Heart left ventricle (tissue), 16 donors: ENCODE measurements around the gene RPS29. TPM values are rescaled to one million over a fixed set of nuclear protein-coding genes. Genes with fewer than 3 reads are reported as not detected.

Experiments
- ATAC-seq, 4 donors: fragments of 200-7000 bp; cut with Tn5 transposase; one replicate each; pipeline ENCODE4 v1.9.1; 2020 to 2022; ENCODE audit warnings: moderate library complexity in 4 of 4, mild to moderate bottlenecking in 3 of 4, moderate number of reproducible peaks in 1 of 4
- DNase-seq, 5 donors: peaks; one replicate each; pipeline ENCODE4 v3.0.0-alpha.2; 2020
- H3K27ac ChIP-seq, 12 donors: fragments of 200-600 bp; sonication (generic) in 4 of 12; one replicate each; pipeline versions ENCODE4 v1.5.0 to v1.8.0; 2016 to 2022; ENCODE audit warnings: mild to moderate bottlenecking in 2 of 12
- H3K27me3 ChIP-seq, 9 donors: fragments of 200-600 bp; sonication (generic) in 2 of 9; one replicate each; pipeline versions ENCODE4 v1.5.1 to v1.8.0; 2016 to 2022; ENCODE audit warnings: mild to moderate bottlenecking in 3 of 9
- H3K36me3 ChIP-seq, 9 donors: fragments of 200-600 bp; sonication (generic) in 2 of 9; one replicate each; pipeline versions ENCODE4 v1.5.0 to v1.8.0; 2018 to 2022; ENCODE audit warnings: mild to moderate bottlenecking in 2 of 9
- H3K4me1 ChIP-seq, 12 donors: fragments of 200-600 bp; sonication (generic) in 4 of 12; one replicate each; pipeline versions ENCODE4 v1.5.0 to v1.8.0; 2016 to 2022; ENCODE audit warnings: mild to moderate bottlenecking in 3 of 12
- H3K4me3 ChIP-seq, 12 donors: fragments of 200-600 bp; sonication (generic) in 4 of 12; one replicate each; pipeline versions ENCODE4 v1.5.0 to v1.8.0; 2017 to 2022; ENCODE audit warnings: mild to moderate bottlenecking in 9 of 12, moderate library complexity in 4 of 12
- H3K9me3 ChIP-seq, 12 donors: fragments of 200-600 bp; sonication (generic) in 4 of 12; one replicate each; pipeline versions ENCODE4 v1.5.0 to v1.8.0; 2016 to 2022; ENCODE audit warnings: mild to moderate bottlenecking in 1 of 12
- CTCF ChIP-seq, 12 donors: fragments of 200-600 bp; sonication (generic) in 4 of 12; IDR thresholded peaks; one replicate each; pipeline versions ENCODE4 v1.5.0 to v1.8.0; 2018 to 2022; ENCODE audit warnings: antibody characterized with exemption in 12 of 12, mild to moderate bottlenecking in 5 of 12
- POLR2A ChIP-seq, 2 donors: fragments of 450-650 bp; IDR thresholded peaks; one replicate each; pipeline ENCODE4 v1.6.1; 2017; ENCODE audit warnings: antibody characterized with exemption in 2 of 2, mild to moderate bottlenecking in 2 of 2, moderate library complexity in 2 of 2
- WGBS, 4 donors: extraction: QIAGEN DNeasy Blood & Tissue Kit in 2 of 4; methylation state at CpG; one replicate each; pipeline versions ENCODE4 v1.1.5 to v1.1.7; 2013 to 2018; 5-methylcytosine and 5-hydroxymethylcytosine counted together
- intact Hi-C, 10 donors: fragments of 100-400 bp; cut with DNase I; formaldehyde crosslinking; loops; one replicate each; pipeline versions ENCODE4 v1.11.1 to v1.14.2; 2022
- polyA plus RNA-seq, 2 donors: library from polyadenylated mRNA; stranded (reverse); fragments of 200-250 nt; gene quantifications; one replicate each; pipeline ENCODE4 v1.2.3, GENCODE V29; 2013
- total RNA-seq, 9 donors: library from RNA; depleted of rRNA in 2 of 9; stranded (reverse); fragments of >200 nt in 2 of 9; fragmentation: NEBNext Ultra II Directional in 3 of 9; extraction: Animal tissue kit (Norgen Biotek cat#: 25700) in 3 of 9; gene quantifications; one replicate each; pipeline versions ENCODE4 v1.1.0 to v1.2.4, GENCODE V29; 2016 to 2023
- donor health status: ischemic (EF 13 %, LVEDD 7.1; RV severe dilation, severe dysfunction).
- donor health status: healthy with polysubstance abuse.
- donor health status: DM: no; HTN: yes; CAD: no.
- donor health status: DM: no; HTN: no; CAD: no.
- donor health status: ischemic (EF 25% LVEDD 6.9; RV normal size, moderate dysfunction).
- donor health status: ischemic (EF 25% LVEDD 5.7; RV mildly dilated, moderate dysfunction).
- donor health status: healthy.
- donor health status: DM: yes; HTN: yes; CAD: no.
- donor health status: ischemic (EF 35%, LVEDD 5.7; RV mildly dilated, moderate dysfunction).
- donor health status: nonischemic (EF 11% LVEDD 7.7; RV severe dilation, severe dysfunction).
- donor health status: DM: yes; HTN: yes; CAD: no.
- donor health status: PGD.
- donor health status: ischemic (EF 29% LVEDD 5.4; RV normal size, mild dysfunction).
- donor health status: nonischemic (EF 23%, LVEDD 6.1; RV moderate dilation, normal function).

The RPS29 gene
- total and polyA plus RNA-seq, 11 donors: 507 to 4,598 (median 922) TPM

GRCh38 chr14:49551569-49551968 lies 34.6 kb downstream of the RPS29 start:
- intact Hi-C loops: no loop called here
- no peaks in the 10 kb centered on the region for H3K9me3 ChIP-seq
- no peak for TF ChIP-seq POLR2A (IDR thresholded peaks at IDR 0.05)
- DNase-seq (no peak), ATAC-seq (no peak)
- no peaks in the 10 kb centered on the region for H3K36me3 ChIP-seq
- H3K27ac ChIP-seq: no peak overlapping the region
- no peaks in the 10 kb centered on the region for H3K27me3 ChIP-seq
- 73 to 89% (median 84%) methylated on average over 2 of the region's 2 CpGs for WGBS, 4 donors
- no peaks in the 10 kb centered on the region for H3K4me1 ChIP-seq
- no peak overlapping the region for H3K4me3 ChIP-seq

DNA sequence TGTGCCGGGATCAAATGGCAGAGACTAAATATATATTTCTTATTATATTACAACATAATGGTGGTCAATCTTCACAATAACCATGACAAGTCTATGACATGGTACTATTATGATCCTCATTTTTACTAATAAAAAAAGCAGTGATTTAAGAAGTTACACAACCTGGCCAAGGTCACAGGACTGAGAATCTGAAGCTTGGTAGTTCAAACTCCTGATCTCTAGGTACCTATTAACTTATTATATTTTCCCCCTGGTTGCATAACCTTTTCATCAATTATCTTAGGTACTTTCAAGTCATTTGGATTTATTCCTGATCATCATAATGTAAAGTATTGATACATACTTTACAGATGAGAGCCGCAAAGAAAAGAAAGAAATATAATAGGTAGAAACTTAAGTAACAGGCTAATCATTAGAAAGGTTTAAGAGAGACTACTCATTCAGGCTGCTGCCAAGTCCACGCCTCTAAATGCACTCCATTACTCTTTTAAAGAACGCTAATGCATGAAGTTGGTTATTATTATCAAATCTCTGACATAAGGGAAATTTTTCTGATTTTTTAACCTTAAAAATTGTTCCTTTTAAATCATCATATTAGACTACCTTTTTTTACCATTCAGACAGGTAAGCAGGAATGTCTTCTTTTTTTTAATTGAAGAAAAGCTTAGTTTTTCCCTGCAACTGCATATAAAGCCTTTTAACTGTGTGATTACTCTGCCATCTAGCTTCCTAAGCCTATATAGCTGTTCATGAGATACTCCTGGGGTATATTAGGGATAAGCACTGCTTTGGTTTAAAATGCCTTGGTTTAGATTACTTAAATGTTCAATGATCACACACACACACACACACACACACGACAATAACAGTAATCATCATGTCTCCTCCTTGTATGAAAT lies 35.6 kb downstream of the RPS29 start:
- Histone ChIP-seq H3K36me3 (no peaks in the 10 kb centered on the region), H3K27me3 (no peaks in the 10 kb centered on the region), H3K4me3 (no peak overlapping the region), H3K27ac (no peak overlapping the region), H3K9me3 (no peaks in the 10 kb centered on the region), H3K4me1 (no peaks in the 10 kb centered on the region)
- intact Hi-C loops: no loop called here
- ATAC-seq (no peak), DNase-seq (no peak)
- TF ChIP-seq CTCF (IDR thresholded peaks at IDR 0.05): peak in 6 of 12 donors; percentile 10 to 21 (median 16)
- no peak for TF ChIP-seq POLR2A (IDR thresholded peaks at IDR 0.05)
- 74 to 81% (median 75%) methylated on average over 5 of the region's 5 CpGs for WGBS, 4 donors

DNA sequence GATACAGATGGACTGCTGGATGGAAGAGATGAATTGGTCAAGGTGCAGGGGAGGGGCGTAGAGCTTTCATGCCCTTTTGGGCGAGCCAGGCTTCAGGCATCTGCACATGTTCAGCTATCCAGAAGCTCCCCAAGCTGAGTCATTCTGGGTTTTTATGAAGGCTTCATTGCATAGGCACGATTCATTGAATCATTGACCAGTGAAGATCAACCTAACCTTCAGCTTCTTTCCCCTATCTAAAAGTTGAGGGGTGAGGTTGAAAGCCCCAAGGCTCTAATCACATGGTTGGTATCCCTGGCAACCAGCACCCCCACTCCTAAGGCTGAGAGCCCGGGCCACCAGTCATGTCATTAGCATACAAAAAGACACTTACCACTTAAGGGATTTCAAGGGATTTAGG lies 36.3 kb downstream of the RPS29 start:
- no peak for TF ChIP-seq CTCF (IDR thresholded peaks at IDR 0.05)
- TF ChIP-seq POLR2A (IDR thresholded peaks at IDR 0.05): no peak
- H3K4me1 ChIP-seq: no peaks in the 10 kb centered on the region
- ATAC-seq: no peak
- H3K36me3 ChIP-seq: no peaks in the 10 kb centered on the region
- 71 to 74% (median 72%) methylated on average over 4 of the region's 4 CpGs for WGBS, 4 donors
- H3K9me3 ChIP-seq: no peaks in the 10 kb centered on the region
- DNase-seq: no peak
- H3K27ac ChIP-seq: no peak overlapping the region
- intact Hi-C loops: no loop called here
- no peak overlapping the region for H3K4me3 ChIP-seq
- H3K27me3 ChIP-seq: no peaks in the 10 kb centered on the region

- H3K4me1 ChIP-seq: no peaks in the 10 kb centered on the region
Measured at GRCh38 chr14:49549446-49549845, 36.7 kb downstream of the RPS29 start.

More at GRCh38 chr14:49549446-49549845, 36.7 kb downstream of the RPS29 start:
- Histone ChIP-seq H3K36me3 (no peaks in the 10 kb centered on the region), H3K9me3 (no peaks in the 10 kb centered on the region), H3K4me3 (no peak overlapping the region), H3K27me3 (no peaks in the 10 kb centered on the region), H3K27ac (no peak overlapping the region)
- ATAC-seq (no peak), DNase-seq (no peak)
- no peak for TF ChIP-seq POLR2A (IDR thresholded peaks at IDR 0.05)
- TF ChIP-seq CTCF (IDR thresholded peaks at IDR 0.05): no peak
- WGBS, 4 donors: 81 to 86% (median 84%) methylated on average over 1 of the region's 1 CpG
- intact Hi-C loops: no loop called here
